ENCODE results near the gene FOXO3.
"Not testable (repeated sequence)": the region's sequence is repeated elsewhere in the genome, so short reads cannot be mapped to it uniquely, and the experiment has no call there.

FOXO3 gene

DNA sequence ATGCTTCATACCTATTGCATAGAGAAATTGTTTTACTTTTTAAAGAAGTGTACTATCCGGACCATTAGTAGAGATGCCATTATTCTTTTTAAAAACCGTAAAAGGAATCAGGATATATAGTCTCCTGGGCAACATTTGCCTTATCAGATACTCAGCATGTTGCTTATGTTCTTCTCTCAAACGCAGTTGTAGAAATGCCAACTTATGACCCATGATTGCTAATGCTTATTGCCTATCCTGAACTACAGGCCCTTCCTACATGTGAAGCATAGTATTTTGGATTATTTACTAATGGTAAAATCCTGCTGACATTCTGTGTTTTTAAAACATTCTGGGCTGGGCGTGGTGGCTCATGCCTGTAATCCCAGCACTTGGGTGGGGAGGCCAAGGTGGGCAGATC is 99.5 kb downstream of the FOXO3 start:
- H2AFZ ChIP-seq (ENCODE audit: low read depth, low read length), result no peak overlapping the region
- no peaks in the 10 kb centered on the region for H3K36me3 ChIP-seq (replicated peaks; ENCODE audit: low read depth, low read length)
- no peaks in the 10 kb centered on the region for H3K79me2 ChIP-seq (ENCODE audit: low read length)
- H3K27ac ChIP-seq (ENCODE audit: low read length), result no peak overlapping the region
- TF ChIP-seq EZH2phosphoT487 (IDR thresholded peaks at IDR 0.05; ENCODE audit: low read depth) (no peak), CTCF (IDR thresholded peaks at IDR 0.05; ENCODE audit: low read depth, low read length) (no peak)
- H4K20me1 ChIP-seq (ENCODE audit: insufficient read depth, low read length), result no peaks in the 10 kb centered on the region
- no peak overlapping the region for H3K4me2 ChIP-seq (ENCODE audit: low read length)
- no peaks in the 10 kb centered on the region for H3K4me1 ChIP-seq (ENCODE audit: low read length)
- H3K27me3 ChIP-seq (ENCODE audit: low read depth, low read length), result no peaks in the 10 kb centered on the region
- H3K9ac ChIP-seq (ENCODE audit: low read length), result no peak overlapping the region
- no peaks in the 10 kb centered on the region for H3K9me3 ChIP-seq (ENCODE audit: insufficient read depth, low read length)
- no peak overlapping the region for H3K4me3 ChIP-seq (ENCODE audit: low read length)

DNA sequence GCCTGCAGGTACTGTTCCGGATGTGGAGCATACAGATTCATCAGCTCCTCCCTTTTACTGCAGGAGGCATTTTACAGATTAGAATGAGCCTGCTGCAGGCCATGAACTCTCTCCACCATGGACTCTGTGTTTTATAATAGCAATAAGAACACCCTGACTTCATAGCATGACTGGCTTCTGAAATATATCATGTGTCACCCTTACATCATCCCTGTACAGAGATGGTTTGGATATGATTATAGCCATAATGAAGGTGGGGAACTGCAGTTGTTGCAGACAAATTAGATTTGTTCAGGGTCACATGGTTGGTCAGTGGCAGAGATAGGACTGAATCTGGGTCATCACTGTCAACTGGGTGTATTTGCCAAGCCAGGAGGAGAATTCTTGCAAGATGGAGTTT is 100.7 kb downstream of the FOXO3 start:
- no peaks in the 10 kb centered on the region for H3K79me2 ChIP-seq (ENCODE audit: low read length)

DNA sequence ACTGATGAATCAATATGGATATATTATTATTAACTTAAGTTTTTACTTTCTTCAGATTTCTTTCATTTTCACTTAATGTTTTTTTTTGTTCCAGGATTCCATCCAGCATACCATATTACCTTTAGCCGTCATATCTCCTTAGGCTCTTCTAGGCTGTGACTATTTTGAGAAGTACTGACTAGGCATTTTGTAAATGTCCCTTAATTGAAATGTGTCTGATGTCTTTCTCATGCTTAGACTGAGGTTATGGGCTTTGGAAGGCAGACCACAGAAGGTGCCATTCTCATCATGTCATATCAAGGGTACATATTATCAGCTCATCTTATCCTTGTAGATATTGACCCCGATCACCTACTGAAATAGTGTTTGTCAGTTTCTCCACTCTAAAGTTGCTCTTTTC is 101.3 kb downstream of the FOXO3 start:
- Histone ChIP-seq H3K79me2 (ENCODE audit: low read length) (no peaks in the 10 kb centered on the region), H3K27me3 (ENCODE audit: low read depth, low read length) (no peaks in the 10 kb centered on the region), H3K9me3 (ENCODE audit: insufficient read depth, low read length) (no peaks in the 10 kb centered on the region), H2AFZ (ENCODE audit: low read depth, low read length) (no peak overlapping the region), H3K4me3 (ENCODE audit: low read length) (no peak overlapping the region), H3K4me2 (ENCODE audit: low read length) (no peak overlapping the region), H3K4me1 (ENCODE audit: low read length) (no peaks in the 10 kb centered on the region), H4K20me1 (ENCODE audit: insufficient read depth, low read length) (no peaks in the 10 kb centered on the region), H3K27ac (ENCODE audit: low read length) (no peak overlapping the region), H3K9ac (ENCODE audit: low read length) (no peak overlapping the region), H3K36me3 (replicated peaks; ENCODE audit: low read depth, low read length) (no peaks in the 10 kb centered on the region)
- TF ChIP-seq EZH2phosphoT487 (IDR thresholded peaks at IDR 0.05; ENCODE audit: low read depth) (no peak), CTCF (IDR thresholded peaks at IDR 0.05; ENCODE audit: low read depth, low read length) (no peak)

More for the DNA sequence above, 100.7 kb downstream of the FOXO3 start:
- no peaks in the 10 kb centered on the region for H3K27me3 ChIP-seq (ENCODE audit: low read depth, low read length)
- no peak overlapping the region for H3K27ac ChIP-seq (ENCODE audit: low read length)
- no peak overlapping the region for H2AFZ ChIP-seq (ENCODE audit: low read depth, low read length)
- H3K4me1 ChIP-seq (ENCODE audit: low read length), result no peaks in the 10 kb centered on the region
- H4K20me1 ChIP-seq (ENCODE audit: insufficient read depth, low read length), result no peaks in the 10 kb centered on the region
- no peak overlapping the region for H3K9ac ChIP-seq (ENCODE audit: low read length)
- no peak overlapping the region for H3K4me2 ChIP-seq (ENCODE audit: low read length)
- no peaks in the 10 kb centered on the region for H3K9me3 ChIP-seq (ENCODE audit: insufficient read depth, low read length)
- no peak for TF ChIP-seq EZH2phosphoT487 (IDR thresholded peaks at IDR 0.05; ENCODE audit: low read depth)
- TF ChIP-seq CTCF (IDR thresholded peaks at IDR 0.05; ENCODE audit: low read depth, low read length), result no peak
- no peaks in the 10 kb centered on the region for H3K36me3 ChIP-seq (replicated peaks; ENCODE audit: low read depth, low read length)
- no peak overlapping the region for H3K4me3 ChIP-seq (ENCODE audit: low read length)

GRCh38 chr6:108662702-108663101 is 102.0 kb downstream of the FOXO3 start:
- Histone ChIP-seq H3K9me3 (ENCODE audit: insufficient read depth, low read length) (no peaks in the 10 kb centered on the region), H3K4me3 (ENCODE audit: low read length) (no peak overlapping the region), H3K27ac (ENCODE audit: low read length) (no peak overlapping the region), H2AFZ (ENCODE audit: low read depth, low read length) (no peak overlapping the region), H3K9ac (ENCODE audit: low read length) (no peak overlapping the region), H3K4me2 (ENCODE audit: low read length) (no peak overlapping the region), H3K36me3 (replicated peaks; ENCODE audit: low read depth, low read length) (no peaks in the 10 kb centered on the region), H3K79me2 (ENCODE audit: low read length) (no peaks in the 10 kb centered on the region), H3K27me3 (ENCODE audit: low read depth, low read length) (no peaks in the 10 kb centered on the region), H4K20me1 (ENCODE audit: insufficient read depth, low read length) (no peaks in the 10 kb centered on the region), H3K4me1 (ENCODE audit: low read length) (no peaks in the 10 kb centered on the region)
- TF ChIP-seq CTCF (IDR thresholded peaks at IDR 0.05; ENCODE audit: low read depth, low read length) (no peak), EZH2phosphoT487 (IDR thresholded peaks at IDR 0.05; ENCODE audit: low read depth) (no peak)

DNA sequence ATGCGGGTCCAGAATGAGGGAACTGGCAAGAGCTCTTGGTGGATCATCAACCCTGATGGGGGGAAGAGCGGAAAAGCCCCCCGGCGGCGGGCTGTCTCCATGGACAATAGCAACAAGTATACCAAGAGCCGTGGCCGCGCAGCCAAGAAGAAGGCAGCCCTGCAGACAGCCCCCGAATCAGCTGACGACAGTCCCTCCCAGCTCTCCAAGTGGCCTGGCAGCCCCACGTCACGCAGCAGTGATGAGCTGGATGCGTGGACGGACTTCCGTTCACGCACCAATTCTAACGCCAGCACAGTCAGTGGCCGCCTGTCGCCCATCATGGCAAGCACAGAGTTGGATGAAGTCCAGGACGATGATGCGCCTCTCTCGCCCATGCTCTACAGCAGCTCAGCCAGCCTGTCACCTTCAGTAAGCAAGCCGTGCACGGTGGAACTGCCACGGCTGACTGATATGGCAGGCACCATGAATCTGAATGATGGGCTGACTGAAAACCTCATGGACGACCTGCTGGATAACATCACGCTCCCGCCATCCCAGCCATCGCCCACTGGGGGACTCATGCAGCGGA is 102.9 kb downstream of the FOXO3 start:
- not testable (repeated sequence) for H3K4me2 ChIP-seq (ENCODE audit: low read length); H3K27ac ChIP-seq (ENCODE audit: low read length); H3K4me3 ChIP-seq (ENCODE audit: low read length); H4K20me1 ChIP-seq (ENCODE audit: insufficient read depth, low read length); H3K79me2 ChIP-seq (ENCODE audit: low read length); H3K9me3 ChIP-seq (ENCODE audit: insufficient read depth, low read length); H3K36me3 ChIP-seq (replicated peaks; ENCODE audit: low read depth, low read length); H3K9ac ChIP-seq (ENCODE audit: low read length); H3K4me1 ChIP-seq (ENCODE audit: low read length); H3K27me3 ChIP-seq (ENCODE audit: low read depth, low read length); H2AFZ ChIP-seq (ENCODE audit: low read depth, low read length)

Data from OCI-LY3 (cell line).